ENCODE measurements around the gene FGD2. TPM values are rescaled to one million over a fixed set of nuclear protein-coding genes. Genes with fewer than 3 reads are reported as not detected.

The FGD2 gene
- total and polyA plus RNA-seq, 10 of the 15 experiments (the other 5 are each of a cell fraction or from before 2014, with no cell fraction given), result 5.2 to 88.1 (median 33.2) TPM

GRCh38 chr6:36980129-36980528 is 25.3 kb upstream of the FGD2 start:
- H3K79me2 ChIP-seq (ENCODE audit: control insufficient read depth, insufficient read depth, low read length), result peaks cover 54% of the 10 kb centered on the region
- no peak for FAIRE-seq
- no peaks in the 10 kb centered on the region for H3K9me3 ChIP-seq (replicated peaks; ENCODE audit: control insufficient read depth, insufficient read depth, low read length)
- SMC1A ChIA-PET (ENCODE audit: uncharacterized antibody, unreplicated experiment), result interaction anchor here (2.0 to 7.3 kb wide), 2 partner anchors 38 to 227 kb away, joined by 6 to 60 read pairs; no protein-coding TSS in a partner anchor
- peaks cover 14% of the 10 kb centered on the region for H4K20me1 ChIP-seq (ENCODE audit: control insufficient read depth, insufficient read depth)
- RAD21 ChIA-PET (ENCODE audit: unreplicated experiment), result interaction anchor here (3.2 to 5.5 kb wide), 2 partner anchors 27 to 38 kb away, joined by 10 to 35 read pairs; no protein-coding TSS in a partner anchor
- intact Hi-C loops (cut with micrococcal nuclease; ENCODE audit: unreplicated experiment), result no loop called here
- H3K4me3 ChIP-seq, result no peak overlapping the region
- DNase-seq (ENCODE audit: low read depth, low spot score), result no peak
- H3K4me2 ChIP-seq (ENCODE audit: control insufficient read depth, insufficient read depth), result no peak overlapping the region
- H3K36me3 ChIP-seq (ENCODE audit: control insufficient read depth in 2 of 2, insufficient read depth in 2 of 2, low read length in 1 of 2), result peaks cover 24 to 36% of the 10 kb centered on the region in 2 experiments
- peaks cover 9% of the 10 kb centered on the region for H3K4me1 ChIP-seq (ENCODE audit: control insufficient read depth, insufficient read depth, low read length)
- CTCF ChIA-PET, result interaction anchor here (1.1 to 3.7 kb wide), 4 partner anchors 10 to 214 kb away, joined by 3 to 49 read pairs (median 5); no protein-coding TSS in a partner anchor
- no peak overlapping the region for H3K27ac ChIP-seq (ENCODE audit: control insufficient read depth, insufficient read depth)
- 84% methylated on average over 6 of the region's 6 CpGs for WGBS (ENCODE audit: insufficient coverage, insufficient replicate concordance, low lambda C conversion rate, missing lambda C conversion rate)
- no TSS peak for BruUV-seq (replicated peaks)
- H3K27me3 ChIP-seq (replicated peaks in 1 of 2; ENCODE audit: control insufficient read depth in 2 of 2, insufficient read depth in 2 of 2, low read length in 1 of 2), result no peaks in the 10 kb centered on the region
- TF ChIP-seq NKRF (conservative IDR thresholded peaks at IDR 0.05) (no peak), JUND (IDR thresholded peaks at IDR 0.05; ENCODE audit: low read depth, low read length) (no peak), TBL1XR1 (IDR thresholded peaks at IDR 0.05; ENCODE audit: low read depth, low read length) (no peak), CEBPZ (IDR thresholded peaks at IDR 0.05; ENCODE audit: low read depth, low read length) (no peak), CBX3 (IDR thresholded peaks at IDR 0.05; ENCODE audit: borderline replicate concordance, low read depth) (no peak), BCL11A (IDR thresholded peaks at IDR 0.05; ENCODE audit: low read depth, low read length) (no peak), SRF (IDR thresholded peaks at IDR 0.05; ENCODE audit: low read depth in 2 of 2, low read length in 2 of 2) (no peak), CREM (IDR thresholded peaks at IDR 0.05; ENCODE audit: low read depth) (no peak), YY1 (IDR thresholded peaks at IDR 0.05; ENCODE audit: low read depth, low read length) (no peak)
- TF ChIP-seq, protein P1, sequence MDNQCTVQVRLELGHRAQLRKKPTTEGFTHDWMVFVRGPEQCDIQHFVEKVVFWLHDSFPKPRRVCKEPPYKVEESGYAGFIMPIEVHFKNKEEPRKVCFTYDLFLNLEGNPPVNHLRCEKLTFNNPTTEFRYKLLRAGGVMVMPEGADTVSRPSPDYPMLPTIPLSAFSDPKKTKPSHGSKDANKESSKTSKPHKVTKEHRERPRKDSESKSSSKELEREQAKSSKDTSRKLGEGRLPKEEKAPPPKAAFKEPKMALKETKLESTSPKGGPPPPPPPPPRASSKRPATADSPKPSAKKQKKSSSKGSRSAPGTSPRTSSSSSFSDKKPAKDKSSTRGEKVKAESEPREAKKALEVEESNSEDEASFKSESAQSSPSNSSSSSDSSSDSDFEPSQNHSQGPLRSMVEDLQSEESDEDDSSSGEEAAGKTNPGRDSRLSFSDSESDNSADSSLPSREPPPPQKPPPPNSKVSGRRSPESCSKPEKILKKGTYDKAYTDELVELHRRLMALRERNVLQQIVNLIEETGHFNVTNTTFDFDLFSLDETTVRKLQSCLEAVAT (IDR thresholded peaks at IDR 0.05), result no peak
- H3K9ac ChIP-seq (ENCODE audit: control insufficient read depth, insufficient read depth, low read length), result no peak overlapping the region
- in situ Hi-C loops (cut with MboI), result no loop called here
- H2AFZ ChIP-seq (ENCODE audit: control insufficient read depth, low read depth, low read length), result no peak overlapping the region
- ATAC-seq, result no peak
- POLR2A ChIA-PET, result no interaction called here
